RWPE2 (cell line): ENCODE measurements around the gene HSPB9.

Source experiments
- ATAC-seq: fragments of 200-7000 bp; cut with Tn5 transposase; 3 replicates; pipeline ENCODE4 v1.9.1; 2021; ENCODE audit warnings: low read depth
- DNase-seq: peaks from one replicate; pipeline ENCODE4 v3.0.0-alpha.2; 2020; ENCODE audit warnings: low spot score
- H3K27ac ChIP-seq: fragments of 450-650 bp; 2 replicates; pipeline ENCODE4 v1.5.1; 2017; ENCODE audit warnings: mild to moderate bottlenecking; ENCODE audit not compliant: poor library complexity, severe bottlenecking
- H3K27me3 ChIP-seq: fragments of 250-450 bp; sonication (Bioruptor Pico); 2 replicates; pipeline ENCODE4 v1.5.1; 2021; ENCODE audit warnings: mild to moderate bottlenecking, moderate library complexity; ENCODE audit not compliant: insufficient read depth, poor library complexity, severe bottlenecking
- H3K36me3 ChIP-seq: fragments of 250-450 bp; sonication (Bioruptor Pico); 2 replicates; pipeline ENCODE4 v1.5.1; 2020; ENCODE audit warnings: low read depth, mild to moderate bottlenecking, moderate library complexity
- H3K4me1 ChIP-seq: fragments of 250-450 bp; sonication (Bioruptor Pico); 2 replicates; pipeline ENCODE4 v1.5.1; 2021; ENCODE audit warnings: mild to moderate bottlenecking, moderate library complexity; ENCODE audit not compliant: insufficient read depth, poor library complexity, severe bottlenecking
- H3K4me3 ChIP-seq: fragments of 250-450 bp; sonication (Bioruptor Pico); 2 replicates; pipeline ENCODE4 v1.5.1; 2021; ENCODE audit warnings: mild to moderate bottlenecking, moderate library complexity; ENCODE audit not compliant: severe bottlenecking
- H3K9me3 ChIP-seq: fragments of 250-450 bp; sonication (Bioruptor Pico); 2 replicates; pipeline ENCODE4 v1.5.1; 2021; ENCODE audit warnings: mild to moderate bottlenecking, moderate library complexity; ENCODE audit not compliant: severe bottlenecking
- CTCF ChIP-seq: fragments of 450-650 bp; IDR thresholded peaks from one replicate; pipeline ENCODE4 v1.5.1; 2017; ENCODE audit warnings: mild to moderate bottlenecking, moderate library complexity; ENCODE audit not compliant: poor library complexity, severe bottlenecking

The HSPB9 gene

DNA sequence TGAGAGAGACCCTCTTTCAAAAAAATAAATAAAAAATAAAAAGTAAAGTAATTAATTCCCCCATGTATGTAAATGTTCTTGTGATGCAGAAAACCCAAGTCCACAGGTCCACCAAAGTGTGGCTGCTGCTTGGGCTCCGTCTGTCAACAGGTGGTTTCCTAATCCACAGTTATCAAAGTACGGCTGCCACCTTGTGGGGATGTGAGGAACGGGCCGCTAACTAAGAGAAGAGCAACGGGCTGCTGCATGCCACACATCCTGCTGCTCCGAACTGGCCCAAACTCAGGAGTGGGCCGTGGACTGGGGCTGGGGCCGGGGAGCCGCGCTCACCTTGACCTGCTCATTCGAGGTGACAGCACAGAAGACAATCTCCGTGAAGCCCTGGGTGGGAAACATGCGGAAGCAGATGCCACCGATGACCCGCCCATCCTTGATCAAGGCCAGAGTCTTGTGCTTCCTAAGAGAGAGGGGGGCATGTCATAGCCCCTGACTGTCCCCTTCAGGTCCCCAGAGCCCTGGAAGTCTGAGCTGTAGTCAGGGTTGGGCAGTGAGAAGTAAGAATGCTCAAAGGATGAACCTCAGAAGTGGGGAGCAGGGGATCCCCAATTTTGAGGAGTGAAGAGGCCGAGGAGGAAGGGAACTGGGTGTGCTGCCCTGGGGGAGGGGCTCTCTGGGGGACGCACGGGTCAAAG, 5.8 kb upstream of the HSPB9 start:
- ATAC-seq (peak; percentile 18; the same call in 1 of the 3 replicates), DNase-seq (no peak)
- Histone ChIP-seq H3K4me3 (no peak overlapping the region), H3K9me3 (no peaks in the 10 kb centered on the region), H3K27ac (no peak overlapping the region), H3K27me3 (no peaks in the 10 kb centered on the region), H3K4me1 (peaks cover 7% of the 10 kb centered on the region), H3K36me3 (peaks cover 45% of the 10 kb centered on the region)
- peak; percentile 83 for TF ChIP-seq CTCF

GRCh38 chr17:42117397-42118125, 5.0 kb upstream of the HSPB9 start:
- H3K4me3 ChIP-seq: no peak overlapping the region
- DNase-seq (no peak), ATAC-seq (no peak)
- TF ChIP-seq CTCF: no peak
- H3K4me1 ChIP-seq: peaks cover 7% of the 10 kb centered on the region
- peaks cover 45% of the 10 kb centered on the region for H3K36me3 ChIP-seq
- H3K9me3 ChIP-seq: no peaks in the 10 kb centered on the region
- H3K27ac ChIP-seq: no peak overlapping the region
- no peaks in the 10 kb centered on the region for H3K27me3 ChIP-seq

GRCh38 chr17:42118126-42118510, 4.5 kb upstream of the HSPB9 start:
- no peak for ATAC-seq
- DNase-seq: no peak
- no peak for TF ChIP-seq CTCF
- H3K27me3 ChIP-seq: no peaks in the 10 kb centered on the region
- no peak overlapping the region for H3K27ac ChIP-seq
- no peak overlapping the region for H3K4me3 ChIP-seq
- H3K9me3 ChIP-seq: no peaks in the 10 kb centered on the region
- H3K4me1 ChIP-seq: peaks cover 7% of the 10 kb centered on the region
- peaks cover 45% of the 10 kb centered on the region for H3K36me3 ChIP-seq

DNA sequence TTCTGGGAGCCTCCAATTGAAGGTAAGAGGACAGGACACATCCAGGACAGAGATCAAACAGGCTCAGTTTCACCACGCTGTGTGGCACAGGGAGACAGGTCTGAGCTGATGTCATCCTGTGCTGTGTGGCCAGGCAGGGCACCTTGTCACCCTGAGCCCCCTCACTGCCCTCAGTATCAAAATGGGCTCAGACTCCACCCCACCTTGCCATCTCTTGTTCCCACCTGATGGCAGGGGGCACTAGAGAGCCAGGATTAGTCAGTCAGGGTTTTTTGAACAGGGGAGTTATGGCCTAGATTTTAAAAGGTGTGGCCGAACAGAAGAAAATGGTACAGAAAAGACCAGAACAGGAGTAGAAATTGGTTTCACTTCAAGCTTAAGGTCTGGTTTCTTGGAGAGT, 4.1 kb upstream of the HSPB9 start:
- Histone ChIP-seq H3K36me3 (peaks cover 40% of the 10 kb centered on the region), H3K27me3 (no peaks in the 10 kb centered on the region), H3K27ac (no peak overlapping the region), H3K9me3 (no peaks in the 10 kb centered on the region), H3K4me1 (peaks cover 7% of the 10 kb centered on the region), H3K4me3 (no peak overlapping the region)
- TF ChIP-seq CTCF: peak; percentile 43
- ATAC-seq (no peak), DNase-seq (no peak)

DNA sequence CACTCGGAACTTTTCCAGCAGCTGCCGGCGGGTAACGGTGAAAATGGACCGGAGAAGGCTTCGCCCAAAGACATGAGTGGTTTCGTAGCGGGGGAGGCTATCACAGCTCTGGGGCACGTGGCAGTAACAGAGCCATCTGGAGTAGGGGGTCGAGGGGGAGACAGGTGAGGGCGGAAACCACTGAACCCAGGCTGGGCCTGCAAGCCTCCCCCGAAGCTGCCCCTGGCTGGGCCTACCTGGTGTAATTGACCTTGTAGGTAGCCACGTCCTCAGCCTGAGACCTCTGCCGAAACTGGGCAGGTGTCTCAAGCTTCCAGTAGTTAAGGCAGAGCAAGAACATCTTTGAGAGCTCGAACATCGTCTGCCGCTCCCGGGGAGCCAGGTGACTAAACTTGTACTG, 3.3 kb upstream of the HSPB9 start:
- peaks cover 39% of the 10 kb centered on the region for H3K36me3 ChIP-seq

More for the DNA sequence above, 3.3 kb upstream of the HSPB9 start:
- TF ChIP-seq CTCF: no peak
- H3K4me3 ChIP-seq: no peak overlapping the region
- DNase-seq (no peak), ATAC-seq (no peak)
- no peak overlapping the region for H3K27ac ChIP-seq
- H3K27me3 ChIP-seq: no peaks in the 10 kb centered on the region
- peaks cover 7% of the 10 kb centered on the region for H3K4me1 ChIP-seq
- H3K9me3 ChIP-seq: no peaks in the 10 kb centered on the region
